Tibial nerve (tissue), 4 donors: ENCODE results near the gene PTX4. TPM values are rescaled to one million over a fixed set of nuclear protein-coding genes. Genes with fewer than 3 reads are reported as not detected.

Experiments used
- DNase-seq, 2 donors: peaks; one replicate each; pipeline ENCODE4 v3.0.0-alpha.2; 2019; ENCODE audit warnings: low spot score in 2 of 2
- H3K27ac ChIP-seq, 4 donors: fragments of 200-600 bp; sonication (generic) in 3 of 4; one replicate each; pipeline ENCODE4 v1.5.1; 2017 to 2019; ENCODE audit warnings: mild to moderate bottlenecking in 1 of 4
- H3K27me3 ChIP-seq, 2 donors: fragments of 200-600 bp; sonication (generic) in 1 of 2; one replicate each; pipeline versions ENCODE4 v1.5.1 to v1.6.0; 2017 to 2019
- H3K36me3 ChIP-seq, 3 donors: fragments of 200-600 bp; sonication (generic); one replicate each; pipeline ENCODE4 v1.5.1; 2018 to 2019
- H3K4me1 ChIP-seq, 4 donors: fragments of 200-600 bp; sonication (generic) in 3 of 4; one replicate each; pipeline ENCODE4 v1.5.1; 2017 to 2019
- H3K4me3 ChIP-seq, 4 donors: fragments of 200-600 bp; sonication (generic) in 3 of 4; one replicate each; pipeline ENCODE4 v1.5.1; 2017 to 2019; ENCODE audit warnings: mild to moderate bottlenecking in 1 of 4, moderate library complexity in 1 of 4
- H3K9me3 ChIP-seq, 4 donors: fragments of 200-600 bp; sonication (generic) in 3 of 4; one replicate each; pipeline ENCODE4 v1.5.1; 2017 to 2019
- CTCF ChIP-seq, 5 experiments: fragments of 200-600 bp in 3 of 5; fragments of 450-650 bp in 2 of 5; sonication (generic) in 3 of 5; IDR thresholded peaks; one replicate each; pipeline ENCODE4 v1.5.1; 2016 to 2019; ENCODE audit warnings: antibody characterized with exemption in 5 of 5, mild to moderate bottlenecking in 3 of 5, moderate library complexity in 2 of 5
- EP300 ChIP-seq, 2 donors: sonication (generic); formaldehyde crosslinking; IDR thresholded peaks; one replicate each; pipeline ENCODE4 v1.6.1; 2017; ENCODE audit warnings: antibody characterized with exemption in 2 of 2, mild to moderate bottlenecking in 1 of 2
- POLR2A ChIP-seq, 2 donors: fragments of 450-650 bp; IDR thresholded peaks; one replicate each; pipeline ENCODE4 v1.6.1; 2017; ENCODE audit warnings: antibody characterized with exemption in 2 of 2, mild to moderate bottlenecking in 2 of 2, moderate library complexity in 2 of 2
- WGBS, 2 donors: methylation state at CpG; one replicate each; pipeline ENCODE4 v1.1.5; 2018; 5-methylcytosine and 5-hydroxymethylcytosine counted together
- total RNA-seq, 4 donors: library from RNA; depleted of rRNA; stranded (reverse); fragments of >200 nt; gene quantifications; one replicate each; pipeline ENCODE4 v1.1.0, GENCODE V29; 2016

PTX4 gene
- total RNA-seq, 4 donors from 2014 or later: not detected

- Histone ChIP-seq H3K4me1 (peaks cover 0 to 9% (median 0%) of the 10 kb centered on the region in 4 donors), H3K27me3 (no peaks in the 10 kb centered on the region), H3K27ac (no peak overlapping the region), H3K36me3 (peaks cover 0 to 50% (median 0%) of the 10 kb centered on the region in 3 donors), H3K4me3 (no peak overlapping the region), H3K9me3 (no peaks in the 10 kb centered on the region)
- WGBS, 2 donors: 80 to 100% methylated on average over 1 to 10 of the region's 13 CpGs
- no peak for TF ChIP-seq POLR2A (IDR thresholded peaks at IDR 0.05)
- TF ChIP-seq CTCF (IDR thresholded peaks at IDR 0.05): no peak
- TF ChIP-seq EP300 (IDR thresholded peaks at IDR 0.05): no peak
- DNase-seq: no peak
Measured at GRCh38 chr16:1465567-1465915, 23.2 kb downstream of the PTX4 start.

- H3K27ac ChIP-seq: no peak overlapping the region
- H3K4me3 ChIP-seq: no peak overlapping the region
- H3K9me3 ChIP-seq: no peaks in the 10 kb centered on the region
- peaks cover 0 to 56% (median 0%) of the 10 kb centered on the region in 3 donors for H3K36me3 ChIP-seq
- DNase-seq: no peak
- TF ChIP-seq EP300 (IDR thresholded peaks at IDR 0.05) (no peak), POLR2A (IDR thresholded peaks at IDR 0.05) (no peak), CTCF (IDR thresholded peaks at IDR 0.05) (no peak)
- 87 to 90% methylated on average over 33 of the region's 33 CpGs for WGBS, 2 donors
- no peaks in the 10 kb centered on the region for H3K27me3 ChIP-seq
- H3K4me1 ChIP-seq: peaks cover 0 to 6% (median 0%) of the 10 kb centered on the region in 4 donors
Measured at GRCh38 chr16:1464894-1465566, 23.7 kb downstream of the PTX4 start.

GRCh38 chr16:1464196-1464893 is 24.4 kb downstream of the PTX4 start:
- Histone ChIP-seq H3K36me3 (peaks cover 0 to 60% (median 0%) of the 10 kb centered on the region in 3 donors), H3K27me3 (no peaks in the 10 kb centered on the region)

GRCh38 chr16:1461146-1461545 is 27.6 kb downstream of the PTX4 start:
- Histone ChIP-seq H3K36me3 (peaks cover 0 to 90% (median 0%) of the 10 kb centered on the region in 3 donors), H3K27ac (no peak overlapping the region), H3K4me1 (no peaks in the 10 kb centered on the region), H3K4me3 (no peak overlapping the region), H3K27me3 (no peaks in the 10 kb centered on the region), H3K9me3 (no peaks in the 10 kb centered on the region)
- TF ChIP-seq POLR2A (IDR thresholded peaks at IDR 0.05) (no peak), CTCF (IDR thresholded peaks at IDR 0.05) (no peak), EP300 (IDR thresholded peaks at IDR 0.05) (no peak)
- no peak for DNase-seq
- 81 to 86% methylated on average over 17 to 22 of the region's 24 CpGs for whole genome bisulfite sequencing, 2 donors

More at GRCh38 chr16:1464196-1464893, 24.4 kb downstream of the PTX4 start:
- peaks cover 0 to 6% (median 0%) of the 10 kb centered on the region in 4 donors for H3K4me1 ChIP-seq
- WGBS, 2 donors: 88 to 90% methylated on average over 39 to 41 of the region's 41 CpGs
- no peak for DNase-seq
- no peak overlapping the region for H3K27ac ChIP-seq
- no peaks in the 10 kb centered on the region for H3K9me3 ChIP-seq
- TF ChIP-seq EP300 (IDR thresholded peaks at IDR 0.05): no peak
- no peak for TF ChIP-seq POLR2A (IDR thresholded peaks at IDR 0.05)
- TF ChIP-seq CTCF (IDR thresholded peaks at IDR 0.05): no peak
- no peak overlapping the region for H3K4me3 ChIP-seq

GRCh38 chr16:1460602-1461138 is 28.1 kb downstream of the PTX4 start:
- H3K4me3 ChIP-seq: no peak overlapping the region
- no peaks in the 10 kb centered on the region for H3K4me1 ChIP-seq
- DNase-seq: no peak
- 90 to 91% methylated on average over 13 to 19 of the region's 30 CpGs for WGBS, 2 donors
- TF ChIP-seq EP300 (IDR thresholded peaks at IDR 0.05): no peak
- no peak for TF ChIP-seq CTCF (IDR thresholded peaks at IDR 0.05)
- no peak for TF ChIP-seq POLR2A (IDR thresholded peaks at IDR 0.05)
- H3K36me3 ChIP-seq: peaks cover 0 to 90% (median 5%) of the 10 kb centered on the region in 3 donors
- H3K9me3 ChIP-seq: no peaks in the 10 kb centered on the region
- H3K27me3 ChIP-seq: no peaks in the 10 kb centered on the region
- no peak overlapping the region for H3K27ac ChIP-seq
